ENCODE measurements around the gene SMIM26. TPM values are rescaled to one million over a fixed set of nuclear protein-coding genes. Genes with fewer than 3 reads are reported as not detected.
A peak's percentile ranks its signal among the peaks of the same experiment; 100 is the strongest.

The SMIM26 gene
- total RNA-seq, 1 donor from 2014 or later, result 43.1 TPM

DNA sequence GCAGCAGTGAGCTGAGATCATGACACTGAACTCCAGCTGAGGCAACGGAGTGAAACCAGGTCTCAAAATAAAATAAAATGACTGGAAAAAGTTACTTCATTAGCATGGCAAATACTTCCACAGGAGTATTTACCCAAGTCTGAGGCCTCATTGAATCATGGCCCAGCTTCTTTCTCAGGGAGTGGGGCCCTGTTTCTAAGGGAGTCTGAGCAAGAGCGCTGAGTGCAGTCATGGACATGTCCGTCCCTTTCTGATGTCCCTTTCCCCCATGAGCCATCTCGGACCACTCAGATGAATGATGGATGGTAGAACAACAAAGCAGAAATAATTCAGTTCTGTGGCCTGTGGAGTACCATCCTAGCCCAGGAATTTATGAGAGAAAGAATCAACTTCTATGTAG, 12.8 kb downstream of the SMIM26 start:
- DNase-seq (ENCODE audit: low spot score), result no peak

DNA sequence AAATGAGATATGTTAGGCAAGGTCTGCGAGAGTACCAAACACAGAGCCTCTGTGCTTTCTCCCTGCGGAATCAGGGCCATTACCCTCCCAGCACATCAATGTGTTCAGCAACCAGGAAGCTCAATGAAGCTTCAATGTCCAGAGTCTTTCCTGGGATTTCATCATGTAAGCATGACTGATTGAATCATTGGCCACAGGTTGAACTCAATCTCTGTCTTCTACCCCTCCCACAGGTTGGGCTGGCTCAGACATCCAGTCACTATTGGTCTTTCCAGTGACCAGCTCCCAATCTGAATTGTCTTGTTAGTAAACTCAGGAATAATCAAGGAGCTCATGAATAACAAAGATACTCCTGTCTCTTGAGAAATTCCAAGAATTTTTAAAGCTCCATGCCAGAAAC, 17.9 kb downstream of the SMIM26 start:
- DNase-seq (ENCODE audit: low spot score), result no peak

DNA sequence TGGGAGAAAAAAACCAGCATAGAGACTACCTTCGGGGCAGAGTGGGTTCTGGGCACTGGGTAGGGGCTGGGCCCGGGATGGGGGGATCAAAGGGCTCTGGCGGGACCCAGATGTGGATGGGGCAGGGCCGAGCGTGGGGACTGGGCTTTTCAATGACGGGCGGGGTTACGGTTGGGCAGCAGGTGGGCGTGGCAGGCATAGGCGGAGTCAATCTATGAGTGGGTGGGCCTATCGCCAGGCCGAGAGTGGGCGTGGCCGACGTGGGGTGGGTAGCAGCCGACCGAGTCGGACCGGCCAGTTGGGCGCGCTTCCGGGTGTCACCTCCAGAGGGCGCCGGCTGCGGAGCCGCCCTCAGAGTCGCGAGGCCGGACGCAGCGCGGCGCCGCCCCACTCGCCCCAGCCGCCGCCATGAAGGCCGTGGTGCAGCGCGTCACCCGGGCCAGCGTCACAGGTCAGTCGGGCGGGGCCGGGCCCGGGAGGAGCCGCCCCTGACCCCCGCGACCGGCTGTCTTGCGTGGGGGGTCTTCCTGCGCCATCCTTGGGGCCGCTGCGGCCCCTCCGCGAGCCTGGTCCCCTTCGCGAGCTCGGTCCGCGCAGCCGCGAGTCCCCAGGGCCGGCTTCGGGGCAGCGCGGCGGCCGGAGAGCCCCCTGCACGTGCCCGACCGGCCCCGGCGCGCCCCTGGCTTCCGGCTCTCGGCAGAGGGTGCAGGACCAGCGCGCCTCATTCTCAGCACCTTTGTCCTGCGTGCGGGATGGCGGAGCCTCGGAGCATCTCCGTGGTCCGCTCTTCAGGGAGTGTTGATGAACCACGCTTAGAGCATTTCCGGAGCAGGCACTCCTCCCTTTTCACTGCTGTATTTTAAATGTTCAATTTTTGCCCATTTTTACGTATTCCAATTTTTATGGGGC, 20.7 kb downstream of the SMIM26 start, which contains the start of gene DTD1:
Gene DTD1 (plus strand): TSS at position 390 of the 909 bp plus-strand sequence. CDS start 19 bp downstream, at position 409.
- DNase-seq (ENCODE audit: low spot score), result peak; percentile 79

DNA sequence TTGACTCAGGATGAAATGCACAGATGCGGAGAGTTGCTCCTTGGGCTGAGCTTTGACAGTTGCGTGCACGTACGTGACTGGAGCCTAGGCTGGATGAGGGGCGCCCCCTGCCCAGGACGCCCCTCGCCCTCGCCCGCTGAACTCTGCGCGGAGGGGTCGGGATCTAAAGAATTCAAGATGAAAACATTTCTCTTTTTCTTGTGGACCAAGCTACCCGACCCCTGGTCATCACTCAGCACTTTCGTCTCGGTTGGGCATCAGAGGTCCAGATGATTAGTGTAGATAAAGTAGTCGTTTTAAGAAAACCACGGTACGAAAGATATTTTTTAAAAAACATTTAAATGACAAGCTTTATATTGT, 21.3 kb downstream of the SMIM26 start:
- DNase-seq (ENCODE audit: low spot score), result no peak

DNA sequence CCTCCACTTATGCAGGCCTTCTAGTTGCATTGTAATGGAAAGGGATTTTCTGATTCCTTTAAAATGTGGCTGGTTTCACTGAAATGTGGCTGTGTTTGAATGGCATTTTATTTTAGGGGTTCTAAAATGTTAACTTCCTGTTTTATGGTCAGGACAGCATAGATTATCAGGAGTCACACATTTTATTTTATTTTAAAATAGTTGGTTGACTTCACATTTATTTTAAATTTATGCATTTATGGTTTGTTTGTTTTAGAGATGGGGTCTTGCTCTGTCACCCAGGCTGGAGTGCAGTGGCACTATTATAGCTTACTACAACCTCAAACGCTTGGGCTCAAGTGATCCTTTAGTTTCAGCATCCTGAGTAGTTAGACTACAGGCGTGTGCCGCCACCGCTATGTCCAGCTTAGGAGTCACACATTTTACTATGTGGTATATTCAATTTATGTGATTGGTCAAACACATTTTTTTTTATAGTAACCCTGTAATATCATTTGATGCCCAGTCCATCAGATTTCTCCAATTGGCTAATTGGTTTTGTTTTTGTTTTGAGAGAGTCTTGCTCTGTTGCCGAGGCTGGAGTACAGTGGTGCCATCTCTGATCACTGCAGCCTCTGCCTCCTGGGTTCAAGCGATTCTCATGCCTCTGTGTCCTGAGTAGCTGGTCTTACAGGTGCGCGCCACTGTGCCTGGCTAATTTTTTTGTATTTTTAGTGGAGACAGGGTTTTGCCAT, 22.9 kb downstream of the SMIM26 start:
- no peak for DNase-seq (ENCODE audit: low spot score)

DNA sequence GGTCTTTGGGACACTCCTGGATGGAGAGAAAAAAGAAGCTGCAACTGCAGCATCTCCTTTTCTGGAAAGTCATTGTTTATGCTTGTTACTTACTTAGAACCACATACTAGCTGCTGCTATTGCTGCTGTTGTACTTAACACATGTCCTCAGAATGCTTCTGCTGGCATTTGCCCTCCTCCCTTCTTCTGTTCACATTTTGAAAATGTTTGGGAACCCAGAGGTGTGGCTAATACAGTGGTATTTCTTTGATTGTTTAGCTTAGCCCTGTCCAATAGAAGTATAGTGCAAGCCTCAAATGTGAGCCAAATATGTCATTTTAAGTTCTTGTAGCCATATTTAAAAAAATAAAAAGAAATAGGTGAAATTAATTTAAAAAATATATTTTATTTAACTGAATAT, 29.0 kb downstream of the SMIM26 start:
- no peak for DNase-seq (ENCODE audit: low spot score)

DNA sequence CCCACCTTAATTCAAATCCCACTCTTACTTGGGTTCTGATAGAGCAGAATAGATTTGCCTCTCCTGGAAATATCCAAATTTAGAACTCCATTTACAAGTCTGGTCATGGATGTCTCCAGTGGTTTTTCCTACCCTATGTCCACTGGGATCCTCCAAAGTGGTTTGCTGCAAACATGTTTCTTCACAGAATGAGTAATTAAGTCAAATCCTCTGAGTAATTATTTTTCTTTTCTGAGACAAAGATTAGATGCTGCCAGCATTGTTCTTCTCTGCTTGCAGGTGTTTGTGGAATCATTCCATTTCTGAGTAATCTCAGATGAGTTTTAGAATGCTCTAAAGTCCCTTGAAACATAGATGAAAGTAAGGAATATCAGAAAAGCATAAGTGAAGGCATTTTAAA, 42.5 kb downstream of the SMIM26 start:
- DNase-seq (ENCODE audit: low spot score), result no peak

DNA sequence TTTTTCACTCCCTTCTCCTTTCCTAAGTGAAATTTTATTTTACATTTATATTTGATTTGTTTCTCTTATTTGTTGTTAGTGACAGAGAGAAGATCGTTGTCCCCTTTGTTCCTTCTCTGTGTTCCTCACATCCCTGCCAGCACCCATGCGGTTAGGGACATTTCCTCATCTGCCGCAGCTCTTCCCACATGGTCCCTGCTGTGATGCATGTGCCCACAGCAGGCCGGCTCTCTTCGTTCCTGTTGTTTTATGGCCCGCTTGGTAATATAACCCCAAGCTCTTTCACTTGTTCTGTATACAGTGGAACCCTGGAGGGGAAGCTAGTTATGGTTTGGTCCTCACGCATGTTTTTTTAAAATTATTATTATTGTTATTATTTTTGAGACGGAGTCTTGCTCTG, 44.3 kb downstream of the SMIM26 start:
- DNase-seq (ENCODE audit: low spot score), result no peak

DNA sequence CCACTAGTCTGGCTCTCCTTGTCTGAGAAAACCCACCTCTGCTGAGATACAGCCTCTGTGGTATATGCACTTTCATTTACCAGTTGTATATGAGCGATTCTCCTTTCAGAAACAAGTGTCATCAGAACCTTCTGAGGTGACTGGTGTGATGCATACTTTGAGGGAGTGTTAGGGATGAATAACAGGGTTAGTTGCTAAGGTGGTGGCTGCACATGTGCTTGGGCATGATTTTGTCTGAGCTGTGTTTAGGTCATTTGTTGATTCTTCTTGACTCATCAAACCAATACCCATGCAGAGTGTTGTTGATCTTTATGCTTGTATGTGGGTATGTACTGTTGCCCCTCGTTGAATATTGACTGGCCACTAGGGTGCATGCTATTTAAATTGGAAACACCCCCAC, 46.3 kb downstream of the SMIM26 start:
- DNase-seq (ENCODE audit: low spot score), result no peak

DNA sequence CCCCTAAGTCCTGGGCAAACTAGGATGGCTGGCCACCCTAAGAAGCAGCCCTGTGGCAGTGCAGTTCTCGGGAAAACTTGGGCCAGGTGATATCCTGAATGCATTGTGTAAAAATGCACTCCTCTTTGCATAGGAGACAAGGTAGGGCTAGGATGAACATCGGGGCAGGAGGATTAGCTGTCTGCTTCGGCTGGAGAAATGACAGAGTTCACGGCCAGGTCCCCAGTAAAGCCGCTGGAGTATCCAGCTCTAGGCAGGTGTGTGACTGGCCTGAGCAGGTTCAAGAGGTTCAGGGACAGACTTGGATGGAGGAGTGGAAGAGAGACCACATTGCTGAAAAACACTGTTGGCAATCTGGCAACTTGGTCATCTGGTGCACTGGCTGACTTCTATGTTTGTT, 47.0 kb downstream of the SMIM26 start:
- DNase-seq (ENCODE audit: low spot score), result no peak

DNA sequence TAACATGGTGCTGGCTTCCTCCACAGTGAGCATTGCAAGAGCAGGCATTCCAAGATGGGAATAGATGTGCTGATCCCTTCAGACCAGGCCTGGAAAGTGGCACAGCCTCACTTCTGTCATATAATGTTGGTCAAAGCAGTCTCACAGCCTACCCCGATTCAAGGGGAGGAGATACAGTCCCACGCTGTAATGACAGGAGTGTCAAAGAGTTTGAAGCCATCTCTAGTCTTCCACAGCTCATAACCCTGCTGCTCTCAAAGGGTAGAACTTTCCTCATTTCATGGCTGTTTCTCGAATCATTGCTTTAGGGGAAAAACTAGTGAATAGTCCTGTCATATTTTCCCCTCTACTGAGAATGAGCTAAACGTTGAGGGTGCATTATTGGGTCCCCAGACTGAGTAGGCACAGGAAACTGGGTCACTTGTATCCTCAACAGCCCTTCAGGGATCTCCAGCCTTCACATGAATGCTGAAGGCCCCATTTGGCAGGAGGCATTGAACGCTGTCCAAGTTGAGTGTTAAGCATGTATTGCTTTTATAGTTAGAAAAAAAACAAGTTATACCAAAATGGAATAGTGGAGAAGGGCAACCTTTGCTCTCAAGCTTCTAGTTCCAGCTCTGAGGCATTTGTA, 47.9 kb downstream of the SMIM26 start:
- no peak for DNase-seq (ENCODE audit: low spot score)

Other genes with a start within 250 kb of the SMIM26 start
- 1.7 TPM for gene DZANK1, start 100.4 kb upstream of the SMIM26 start, total RNA-seq (ENCODE audit: insufficient read depth, low replicate concordance)
- 16.9 TPM for gene POLR3F, start 100.0 kb upstream of the SMIM26 start, total RNA-seq (ENCODE audit: insufficient read depth, low replicate concordance)
- gene RBBP9, start 70.2 kb upstream of the SMIM26 start, total RNA-seq (ENCODE audit: insufficient read depth, low replicate concordance), result 17.6 TPM
- 27.0 TPM for gene SEC23B, start 59.5 kb upstream of the SMIM26 start, total RNA-seq (ENCODE audit: insufficient read depth, low replicate concordance)
- gene DTD1, start 20.6 kb downstream of the SMIM26 start, total RNA-seq (ENCODE audit: insufficient read depth, low replicate concordance), result 20.2 TPM
- gene SCP2D1, start 246.4 kb downstream of the SMIM26 start, total RNA-seq (ENCODE audit: insufficient read depth, low replicate concordance), result not detected